Panc1 (cell line): ENCODE results near the gene GNAI3.

Experiments used
- POLR2AphosphoS5 ChIP-seq: IDR thresholded peaks from 2 replicates; pipeline ENCODE4 v1.6.1; 2012; ENCODE audit warnings: mild to moderate bottlenecking, low read depth, low read length, moderate library complexity
- SIN3A ChIP-seq: IDR thresholded peaks from 2 replicates; pipeline ENCODE4 v1.6.1; 2012; ENCODE audit warnings: low read depth, mild to moderate bottlenecking, low read length, moderate library complexity, borderline replicate concordance; ENCODE audit not compliant: insufficient read depth
- TCF7L2 ChIP-seq: IDR thresholded peaks from 2 replicates; pipeline ENCODE4 v1.6.1; 2011; ENCODE audit warnings: mild to moderate bottlenecking, low read depth, low read length, inconsistent platforms
- TF ChIP-seq, protein P1 (sequence below): fragments of 450-650 bp; IDR thresholded peaks from 2 replicates; pipeline ENCODE4 v1.5.1; 2017; ENCODE audit warnings: mild to moderate bottlenecking
- TF ChIP-seq, protein P2 (sequence below), 2 experiments: IDR thresholded peaks; 2 replicates each; pipeline ENCODE4 v1.6.1; 2011 to 2012; ENCODE audit warnings: low read depth in 2 of 2, control low read depth in 1 of 2, low read length in 1 of 2, mild to moderate bottlenecking in 1 of 2, moderate library complexity in 1 of 2; ENCODE audit not compliant: insufficient read depth in 1 of 2

DNA sequence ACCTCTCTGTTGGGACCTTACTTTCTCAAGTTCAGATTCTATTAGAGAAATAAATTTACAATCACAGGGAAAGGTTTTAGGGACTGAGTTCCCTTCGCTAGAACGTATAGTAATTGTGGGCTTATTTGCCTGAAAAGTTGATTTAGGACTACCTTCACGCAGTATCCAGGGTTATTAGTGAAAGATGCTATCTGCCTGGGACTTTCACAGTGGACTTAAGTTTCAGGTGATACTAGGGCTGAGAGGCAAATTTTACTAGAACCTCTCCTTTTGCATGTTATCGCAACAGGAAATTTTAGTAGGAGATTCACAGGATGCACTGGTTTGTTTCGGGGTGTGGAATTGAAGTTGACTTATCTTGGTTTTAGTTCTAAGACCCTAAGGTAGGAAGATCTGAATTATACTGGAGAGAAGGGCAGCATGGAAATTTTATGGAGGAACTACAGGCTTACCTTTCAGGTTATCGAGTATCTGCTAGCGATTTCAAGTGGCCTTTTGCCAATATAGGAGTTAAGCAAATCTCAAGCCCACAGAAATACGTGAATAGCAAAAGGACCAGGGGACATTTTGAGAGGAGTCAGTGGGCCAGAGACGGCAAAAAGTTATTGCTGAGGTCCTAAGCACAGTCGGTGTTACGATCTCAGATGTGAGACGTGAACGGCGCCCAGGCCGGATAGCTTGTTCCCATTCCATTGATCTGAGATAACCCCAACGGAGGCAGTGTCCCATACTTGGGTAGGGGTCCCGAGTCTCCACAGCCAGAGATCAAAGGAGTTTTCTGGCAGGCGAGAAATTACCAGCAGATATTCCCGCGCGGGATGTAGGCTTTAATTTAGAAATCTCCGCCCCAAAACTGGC lies 723 bp upstream of the GNAI3 start:
- no peak for TF ChIP-seq POLR2AphosphoS5
- TF ChIP-seq, protein P1, sequence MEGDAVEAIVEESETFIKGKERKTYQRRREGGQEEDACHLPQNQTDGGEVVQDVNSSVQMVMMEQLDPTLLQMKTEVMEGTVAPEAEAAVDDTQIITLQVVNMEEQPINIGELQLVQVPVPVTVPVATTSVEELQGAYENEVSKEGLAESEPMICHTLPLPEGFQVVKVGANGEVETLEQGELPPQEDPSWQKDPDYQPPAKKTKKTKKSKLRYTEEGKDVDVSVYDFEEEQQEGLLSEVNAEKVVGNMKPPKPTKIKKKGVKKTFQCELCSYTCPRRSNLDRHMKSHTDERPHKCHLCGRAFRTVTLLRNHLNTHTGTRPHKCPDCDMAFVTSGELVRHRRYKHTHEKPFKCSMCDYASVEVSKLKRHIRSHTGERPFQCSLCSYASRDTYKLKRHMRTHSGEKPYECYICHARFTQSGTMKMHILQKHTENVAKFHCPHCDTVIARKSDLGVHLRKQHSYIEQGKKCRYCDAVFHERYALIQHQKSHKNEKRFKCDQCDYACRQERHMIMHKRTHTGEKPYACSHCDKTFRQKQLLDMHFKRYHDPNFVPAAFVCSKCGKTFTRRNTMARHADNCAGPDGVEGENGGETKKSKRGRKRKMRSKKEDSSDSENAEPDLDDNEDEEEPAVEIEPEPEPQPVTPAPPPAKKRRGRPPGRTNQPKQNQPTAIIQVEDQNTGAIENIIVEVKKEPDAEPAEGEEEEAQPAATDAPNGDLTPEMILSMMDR, result no peak
- no peak for TF ChIP-seq SIN3A
- TF ChIP-seq, protein P2, sequence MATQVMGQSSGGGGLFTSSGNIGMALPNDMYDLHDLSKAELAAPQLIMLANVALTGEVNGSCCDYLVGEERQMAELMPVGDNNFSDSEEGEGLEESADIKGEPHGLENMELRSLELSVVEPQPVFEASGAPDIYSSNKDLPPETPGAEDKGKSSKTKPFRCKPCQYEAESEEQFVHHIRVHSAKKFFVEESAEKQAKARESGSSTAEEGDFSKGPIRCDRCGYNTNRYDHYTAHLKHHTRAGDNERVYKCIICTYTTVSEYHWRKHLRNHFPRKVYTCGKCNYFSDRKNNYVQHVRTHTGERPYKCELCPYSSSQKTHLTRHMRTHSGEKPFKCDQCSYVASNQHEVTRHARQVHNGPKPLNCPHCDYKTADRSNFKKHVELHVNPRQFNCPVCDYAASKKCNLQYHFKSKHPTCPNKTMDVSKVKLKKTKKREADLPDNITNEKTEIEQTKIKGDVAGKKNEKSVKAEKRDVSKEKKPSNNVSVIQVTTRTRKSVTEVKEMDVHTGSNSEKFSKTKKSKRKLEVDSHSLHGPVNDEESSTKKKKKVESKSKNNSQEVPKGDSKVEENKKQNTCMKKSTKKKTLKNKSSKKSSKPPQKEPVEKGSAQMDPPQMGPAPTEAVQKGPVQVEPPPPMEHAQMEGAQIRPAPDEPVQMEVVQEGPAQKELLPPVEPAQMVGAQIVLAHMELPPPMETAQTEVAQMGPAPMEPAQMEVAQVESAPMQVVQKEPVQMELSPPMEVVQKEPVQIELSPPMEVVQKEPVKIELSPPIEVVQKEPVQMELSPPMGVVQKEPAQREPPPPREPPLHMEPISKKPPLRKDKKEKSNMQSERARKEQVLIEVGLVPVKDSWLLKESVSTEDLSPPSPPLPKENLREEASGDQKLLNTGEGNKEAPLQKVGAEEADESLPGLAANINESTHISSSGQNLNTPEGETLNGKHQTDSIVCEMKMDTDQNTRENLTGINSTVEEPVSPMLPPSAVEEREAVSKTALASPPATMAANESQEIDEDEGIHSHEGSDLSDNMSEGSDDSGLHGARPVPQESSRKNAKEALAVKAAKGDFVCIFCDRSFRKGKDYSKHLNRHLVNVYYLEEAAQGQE (IDR thresholded peaks at IDR 0.05; ENCODE audit: insufficient read depth in 1 of 2, low read depth in 2 of 2, low read length in 1 of 2), result no peak
- peak; percentile 78 for TF ChIP-seq TCF7L2
